ENCODE data around the gene EIF3D. TPM values are rescaled to one million over a fixed set of nuclear protein-coding genes. Genes with fewer than 3 reads are reported as not detected.

Gene EIF3D
- 149 TPM for total RNA-seq
- long read RNA-seq, transcript EIF3D-201 (15 exons, 2,155 nt), result major isoform, 555 of 682 reads
- long read RNA-seq, partial matches to known transcripts, result 50 of 682 reads
- long read RNA-seq, other reads (novel, unspliced or antisense), result 77 of 682 reads

DNA sequence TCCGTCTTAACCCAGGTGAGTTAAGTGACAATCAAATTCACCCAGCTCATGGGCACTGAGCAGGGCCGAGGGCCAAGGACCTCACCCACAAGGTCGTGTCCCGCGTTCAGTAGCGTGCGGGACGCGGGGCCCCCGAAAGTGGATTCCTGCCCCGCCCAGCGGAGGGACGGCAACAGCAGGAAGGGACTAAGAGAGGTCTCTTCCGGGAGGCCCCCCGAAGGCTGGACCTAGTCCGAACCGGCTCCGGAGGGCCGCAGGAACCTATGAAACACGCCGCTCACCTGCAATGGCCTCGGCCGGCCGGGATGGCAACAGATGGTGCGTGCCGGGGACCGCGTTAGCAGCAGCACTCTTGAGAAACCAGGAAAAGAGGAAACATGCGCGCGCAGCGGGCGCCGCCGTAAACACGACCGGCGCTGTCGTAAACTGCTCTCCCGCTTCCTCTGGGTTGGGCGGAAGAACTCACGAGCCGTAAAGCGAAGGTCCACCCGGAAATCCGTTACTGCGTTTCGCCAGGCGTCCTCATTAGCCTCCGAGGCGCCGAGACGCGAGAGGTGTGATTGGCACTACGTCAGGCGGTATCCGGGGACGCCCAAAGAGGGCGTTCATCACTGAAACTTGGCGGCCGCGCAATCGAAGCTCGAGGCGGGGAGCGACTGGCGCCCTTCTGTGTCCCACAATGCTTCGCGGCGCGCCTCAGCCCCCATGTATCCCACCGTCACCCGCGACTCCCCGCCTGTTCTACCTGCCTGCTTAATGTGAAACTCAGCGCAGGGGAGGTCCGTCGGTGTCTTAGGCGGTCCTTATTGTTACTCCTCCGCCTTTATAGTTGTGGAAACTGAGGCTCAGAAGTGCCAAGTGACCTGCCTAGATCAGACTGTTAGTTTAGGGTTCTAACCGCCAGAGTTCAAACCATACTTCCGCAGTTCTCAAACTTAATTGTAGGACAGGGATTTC lies at the start of gene EIF3D:
EIF3D (minus strand) TSS at position 372 of the 957 bp plus-strand sequence. CDS start 3,045 bp downstream, outside the sequence.
- DNase-seq (ENCODE audit: low spot score), result peak; percentile 99

GRCh38 chr22:36578619-36579018 lies 49.7 kb upstream of the EIF3D start:
- DNase-seq (ENCODE audit: low spot score), result no peak

- no peak for DNase-seq (ENCODE audit: low spot score)
Measured at GRCh38 chr22:36577019-36577418, 48.1 kb upstream of the EIF3D start.

DNA sequence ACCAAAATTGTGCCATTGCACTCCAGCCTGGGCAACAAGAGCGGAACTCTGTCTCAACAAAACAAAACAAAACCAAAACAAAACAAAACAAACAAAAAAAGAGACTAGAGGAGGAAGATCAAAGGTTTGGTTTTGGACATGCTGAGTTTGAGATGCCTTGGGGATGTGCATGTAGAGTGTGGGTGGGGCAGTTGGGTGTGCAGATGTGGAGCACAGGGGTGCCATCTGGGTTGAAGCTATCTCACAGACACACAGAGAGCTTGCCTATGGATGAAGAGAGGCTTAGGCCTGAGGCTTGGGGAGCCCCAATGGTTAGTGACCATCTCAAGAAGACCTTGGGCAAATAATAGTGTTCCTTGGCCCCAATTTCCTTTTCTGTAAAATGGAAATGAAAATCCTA lies 45.8 kb upstream of the EIF3D start:
- DNase-seq (ENCODE audit: low spot score), result no peak

DNA sequence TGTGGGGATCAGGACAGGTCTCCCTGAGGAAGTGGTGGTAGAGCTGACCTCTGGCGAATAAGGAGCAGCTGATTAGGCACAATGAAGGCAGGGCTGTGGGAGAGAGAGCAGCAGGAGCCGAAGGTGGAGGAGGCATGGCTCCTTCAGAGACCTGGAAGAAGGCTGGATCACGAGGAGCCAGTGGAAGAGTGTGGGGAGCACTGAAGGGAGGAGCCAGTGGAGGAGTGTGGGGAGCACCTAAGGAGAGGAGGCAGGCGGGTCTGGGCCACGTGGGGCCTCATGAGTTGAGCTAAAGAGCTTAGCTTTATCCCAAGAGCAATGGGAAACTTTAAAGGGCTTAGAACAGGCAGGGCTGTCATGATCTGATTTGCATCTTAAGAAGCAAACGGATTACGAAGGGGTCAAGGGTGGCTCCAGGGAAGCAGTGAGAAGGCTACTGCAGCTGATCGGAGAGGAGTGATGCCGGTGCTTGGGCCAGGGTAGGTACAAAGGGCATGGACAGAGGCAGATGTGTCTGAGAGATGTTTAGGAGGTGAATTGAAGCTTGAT lies 44.9 kb upstream of the EIF3D start:
- DNase-seq (ENCODE audit: low spot score), result no peak

- no peak for DNase-seq (ENCODE audit: low spot score)
Measured at GRCh38 chr22:36571991-36572390, 43.0 kb upstream of the EIF3D start.

DNA sequence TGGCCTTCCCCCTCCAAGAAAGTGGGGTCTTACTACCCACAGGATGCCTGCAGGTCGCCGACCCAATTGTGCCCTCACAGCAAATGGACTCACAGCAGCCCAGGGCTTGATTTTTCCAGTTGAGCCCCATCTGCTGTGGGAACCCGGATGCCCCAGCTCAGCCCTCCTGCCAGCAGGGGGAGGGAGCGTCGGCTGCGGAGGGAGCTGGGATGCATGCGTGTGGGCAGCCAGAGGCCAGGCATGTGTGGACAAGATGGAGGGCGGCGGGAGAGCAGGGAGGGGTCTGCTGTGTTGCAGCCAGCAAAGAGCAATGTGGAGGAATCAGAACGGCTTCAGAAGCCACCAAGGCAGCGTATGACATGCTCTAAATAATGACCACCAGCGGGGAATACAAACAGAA lies 41.0 kb upstream of the EIF3D start:
- DNase-seq (ENCODE audit: low spot score), result no peak

DNA sequence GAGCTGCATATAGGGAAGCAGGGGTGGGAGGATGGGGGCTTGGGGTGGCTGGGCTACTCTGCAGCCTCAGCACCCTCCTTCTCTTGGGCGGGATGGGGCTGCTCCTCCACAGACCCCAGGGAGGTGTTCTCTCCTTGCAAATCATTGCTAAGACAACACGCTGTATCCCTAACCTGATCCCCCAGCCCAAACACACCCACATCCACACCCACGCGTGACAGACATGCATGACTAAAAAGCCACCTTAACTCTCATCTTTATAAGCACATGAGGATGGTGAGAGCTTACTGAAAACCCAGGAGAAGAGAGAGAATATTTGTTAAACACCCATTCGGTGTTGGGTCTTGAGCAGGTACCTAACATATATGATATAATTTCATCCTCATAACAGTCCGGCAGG lies 39.9 kb upstream of the EIF3D start:
- no peak for DNase-seq (ENCODE audit: low spot score)

DNA sequence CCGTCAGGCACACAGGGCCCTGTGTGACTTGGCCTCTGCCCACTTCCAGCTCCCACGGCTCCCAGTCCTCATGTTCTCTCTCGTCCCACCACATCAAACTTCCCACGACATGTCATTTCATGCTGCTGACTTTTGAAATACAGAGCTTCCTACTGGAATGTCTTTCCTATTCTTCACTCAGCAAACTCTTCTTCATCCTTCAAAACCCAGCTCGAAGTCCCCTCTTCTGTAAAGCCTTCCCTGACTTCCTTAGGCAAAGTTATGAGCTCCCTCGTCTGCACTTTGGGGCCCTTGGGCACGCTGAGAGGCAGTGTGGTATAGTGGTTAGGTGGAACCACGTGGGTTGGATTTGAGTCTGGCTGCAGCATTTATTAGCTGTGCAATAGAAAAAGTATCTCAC lies 37.8 kb upstream of the EIF3D start:
- DNase-seq (ENCODE audit: low spot score), result no peak

GRCh38 chr22:36565686-36566085 lies 36.7 kb upstream of the EIF3D start:
- no peak for DNase-seq (ENCODE audit: low spot score)

- no peak for DNase-seq (ENCODE audit: low spot score)
Measured at GRCh38 chr22:36565159-36565507, 36.2 kb upstream of the EIF3D start.

GRCh38 chr22:36564422-36565158 lies 35.6 kb upstream of the EIF3D start:
- DNase-seq (ENCODE audit: low spot score), result no peak

GRCh38 chr22:36563898-36564297 lies 34.9 kb upstream of the EIF3D start:
- no peak for DNase-seq (ENCODE audit: low spot score)

DNA sequence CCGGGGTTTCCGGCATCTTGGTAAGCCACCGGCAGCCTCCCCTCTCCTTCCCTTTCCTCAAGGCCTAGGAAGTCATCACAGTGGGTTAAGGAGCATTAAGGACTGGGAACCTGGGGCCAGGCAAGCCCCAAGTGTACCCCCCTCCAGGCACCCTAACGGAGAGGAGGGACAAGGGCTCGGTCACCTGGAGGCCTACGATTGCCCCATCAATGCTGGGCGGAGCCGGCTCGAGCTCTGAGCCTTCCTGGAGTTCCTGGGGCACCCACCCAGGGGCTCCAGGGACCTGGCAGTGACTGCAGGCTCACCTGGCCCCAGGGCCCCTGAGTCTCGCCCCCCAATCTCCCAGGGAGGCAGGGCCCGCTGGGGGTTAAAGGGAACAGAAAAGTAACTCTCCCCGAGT lies 34.5 kb upstream of the EIF3D start:
- no peak for DNase-seq (ENCODE audit: low spot score)

DNA sequence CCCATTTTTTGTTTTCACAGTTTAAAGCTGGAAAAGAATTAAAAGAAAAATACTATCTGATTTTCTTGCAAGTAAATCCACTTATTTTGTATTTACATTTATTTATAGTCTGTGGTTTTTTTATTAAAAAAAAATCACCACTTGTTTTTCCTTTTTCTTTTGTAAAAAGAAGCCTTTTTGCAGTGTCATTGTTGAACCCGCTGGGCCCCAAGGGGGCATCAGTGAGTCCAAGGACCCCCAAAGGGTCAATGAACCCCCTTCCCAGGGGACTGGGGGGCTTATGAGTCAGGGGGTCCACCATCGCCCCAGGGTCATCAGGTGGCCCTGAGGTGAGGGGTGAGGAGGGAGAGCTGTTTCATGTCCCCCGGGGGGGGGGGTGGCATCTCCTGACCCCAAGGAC lies 34.0 kb upstream of the EIF3D start:
- DNase-seq (ENCODE audit: low spot score), result no peak

DNA sequence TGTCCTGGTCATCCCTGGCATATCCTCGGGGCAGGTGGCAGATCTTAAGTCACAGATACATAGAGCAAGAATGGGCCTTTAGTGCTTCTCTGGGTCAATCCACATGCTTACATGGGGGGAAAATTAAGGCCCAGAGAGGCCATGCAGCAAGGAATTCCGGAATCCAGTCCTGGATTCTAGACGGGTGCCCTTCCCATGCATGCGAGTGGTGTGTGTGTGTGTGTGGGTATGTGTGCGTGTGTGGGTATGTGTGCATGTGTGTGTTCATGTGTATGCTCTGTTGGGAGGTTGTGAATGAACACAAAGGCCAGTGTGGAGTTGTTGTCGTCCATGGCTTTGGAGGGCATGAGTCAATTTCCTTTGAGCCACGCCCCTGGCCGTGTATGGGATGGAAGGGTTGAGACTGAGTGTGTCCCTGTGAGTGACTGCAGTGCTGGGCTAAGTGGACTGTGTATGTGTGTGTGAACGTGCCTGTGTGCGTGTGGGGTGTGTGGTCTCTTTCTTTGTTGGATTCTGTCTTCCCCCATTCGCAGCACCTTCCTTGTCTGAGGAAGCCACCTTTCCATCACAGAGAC lies 33.4 kb upstream of the EIF3D start:
- DNase-seq (ENCODE audit: low spot score), result no peak

DNA sequence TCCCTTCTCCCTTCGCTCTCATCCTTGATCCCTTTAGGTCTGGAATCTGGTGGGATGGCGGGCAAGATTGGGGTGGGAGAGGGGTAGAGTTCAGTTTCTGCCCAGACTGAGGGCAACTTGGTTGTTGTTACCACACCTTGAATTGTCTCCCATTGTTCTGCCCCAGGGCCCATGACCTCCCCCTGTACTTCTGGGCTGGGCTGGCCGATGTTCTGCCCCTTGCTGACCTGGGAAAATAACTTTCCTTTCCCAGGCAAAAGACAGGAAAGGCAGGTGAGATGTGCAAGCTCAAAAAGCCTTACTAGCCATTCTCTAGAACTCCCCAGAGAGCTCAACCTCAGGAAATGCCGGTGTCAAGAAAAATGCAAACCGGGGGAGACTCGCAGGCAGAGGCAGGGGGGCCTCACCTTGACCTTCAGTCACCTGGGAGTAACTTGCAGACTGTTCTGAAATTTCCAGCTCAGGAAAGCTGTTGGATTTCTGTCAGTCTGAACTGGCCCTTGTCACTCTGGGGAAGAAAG lies 32.4 kb upstream of the EIF3D start:
- DNase-seq (ENCODE audit: low spot score), result no peak

DNA sequence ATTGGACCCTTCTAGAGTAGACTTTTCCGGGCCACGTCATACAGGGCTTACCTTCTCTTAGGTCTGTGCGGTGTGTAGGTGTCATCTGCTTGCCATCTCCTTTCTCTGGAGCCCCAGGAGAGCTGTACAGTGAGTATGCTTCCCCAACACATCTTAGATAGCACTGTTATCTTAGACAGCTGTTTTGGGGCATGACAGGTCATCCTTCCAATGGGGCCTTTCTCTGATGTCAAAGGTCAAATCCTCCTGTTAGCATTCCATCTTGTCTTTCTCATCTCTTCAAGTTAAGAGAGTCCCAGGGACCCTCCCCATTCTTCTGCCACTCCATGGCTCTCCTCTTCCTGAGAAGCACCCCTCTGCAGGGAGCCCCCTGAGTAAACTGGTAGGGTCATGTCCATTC lies 31.0 kb upstream of the EIF3D start:
- no peak for DNase-seq (ENCODE audit: low spot score)

- no peak for DNase-seq (ENCODE audit: low spot score)
Measured at GRCh38 chr22:36554098-36554497, 25.1 kb upstream of the EIF3D start.

DNA sequence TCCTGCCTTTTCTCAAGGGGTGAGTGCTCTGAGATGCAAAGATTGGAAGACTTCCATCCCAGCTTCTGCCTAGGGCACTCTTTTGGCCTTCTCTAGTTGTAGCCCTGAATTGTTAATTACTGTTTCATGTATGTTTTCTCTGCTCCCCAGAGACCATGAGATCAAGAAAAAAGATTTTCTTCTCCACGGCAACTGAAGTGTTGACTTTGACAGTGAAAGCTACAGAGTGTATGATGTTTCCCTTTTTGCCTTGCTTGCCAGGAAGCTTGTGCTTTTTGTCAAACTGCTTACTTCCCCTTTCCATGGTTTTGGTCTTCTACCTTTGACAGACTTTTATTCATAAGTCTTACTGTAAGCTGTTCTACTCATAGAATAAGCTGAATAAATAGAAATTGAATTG lies 23.3 kb upstream of the EIF3D start:
- no peak for DNase-seq (ENCODE audit: low spot score)

Measured in mesenteric fat pad (tissue), 1 donor.